ENCODE measurements around the gene MRPL19.

- no peak for TF ChIP-seq CTCF (IDR thresholded peaks at IDR 0.05)
- no peak for TF ChIP-seq POLR2A (IDR thresholded peaks at IDR 0.05)
These were observed 82.2 kb downstream of the MRPL19 start for GRCh38 chr2:75728614-75729419.

Data from thyroid gland (tissue), 4 donors.